Caco-2 (cell line): ENCODE results near the gene SNX32. TPM values are rescaled to one million over a fixed set of nuclear protein-coding genes. Genes with fewer than 3 reads are reported as not detected.

Experiments used
- BruUV-seq: library from RNA; stranded (reverse); fragments of 400-500 nt; replicated peaks from 2 replicates; lab custom pipeline; 2021; lab: Mats Ljungman, UMichigan
- CTCF ChIA-PET: fragments of 300-600 bp; sonication (Branson Sonifier 250); formaldehyde crosslinking; loops from one replicate; lab custom pipeline; 2022; ENCODE audit warnings: antibody characterized with exemption; lab: Charles Lee
- POLR2A ChIA-PET: fragments of 300-600 bp; sonication (Branson Sonifier 250); formaldehyde crosslinking; loops from one replicate; lab custom pipeline; 2022; ENCODE audit warnings: antibody characterized with exemption; lab: Charles Lee
- DNase-seq, 2 experiments: peaks; one replicate each; pipeline versions ENCODE4 v3.0.0 to v3.0.0-alpha.2; 2020 to 2022
- H3K27me3 ChIP-seq: replicated peaks from 2 replicates; pipeline ENCODE4 v1.6.0; 2011; ENCODE audit warnings: low read length; ENCODE audit not compliant: control insufficient read depth, insufficient read depth
- H3K36me3 ChIP-seq: 2 replicates; pipeline ENCODE4 v1.5.1; 2011; ENCODE audit warnings: low read length; ENCODE audit not compliant: control insufficient read depth, insufficient read depth
- H3K4me1 ChIP-seq: fragments of 250-450 bp; sonication (Bioruptor Pico); 2 replicates; pipeline ENCODE4 v1.5.1; 2020; ENCODE audit warnings: mild to moderate bottlenecking
- H3K4me3 ChIP-seq: 2 replicates; pipeline ENCODE4 v1.5.1; 2011; ENCODE audit warnings: low read depth, mild to moderate bottlenecking, control low read depth, low read length
- H3K9me3 ChIP-seq: fragments of 250-450 bp; sonication (Bioruptor Pico); 2 replicates; pipeline ENCODE4 v1.5.1; 2020; ENCODE audit warnings: mild to moderate bottlenecking, moderate library complexity
- H3K27ac Mint-ChIP-seq: one replicate; pipeline ENCODE4 v1.8.0; 2022; ENCODE audit warnings: mixed read lengths; ENCODE audit not compliant: unreplicated experiment
- H3K27me3 Mint-ChIP-seq: one replicate; pipeline ENCODE4 v1.8.0; 2022; ENCODE audit warnings: mixed read lengths; ENCODE audit not compliant: insufficient read depth, unreplicated experiment
- H3K36me3 Mint-ChIP-seq: one replicate; pipeline ENCODE4 v1.8.0; 2022; ENCODE audit warnings: mild to moderate bottlenecking, mixed read lengths; ENCODE audit not compliant: insufficient read depth, unreplicated experiment
- H3K4me1 Mint-ChIP-seq: one replicate; pipeline ENCODE4 v1.8.0; 2022; ENCODE audit warnings: low read depth, mixed read lengths; ENCODE audit not compliant: unreplicated experiment
- H3K4me3 Mint-ChIP-seq: one replicate; pipeline ENCODE4 v1.8.0; 2022; ENCODE audit warnings: mild to moderate bottlenecking, moderate library complexity, mixed read lengths; ENCODE audit not compliant: unreplicated experiment
- H3K9me3 Mint-ChIP-seq: one replicate; pipeline ENCODE4 v1.8.0; 2022; ENCODE audit warnings: mixed read lengths; ENCODE audit not compliant: unreplicated experiment
- CTCF ChIP-seq, 2 experiments: fragments of 200-600 bp in 1 of 2; IDR thresholded peaks; 1 replicate in 1 of 2; 2 replicates in 1 of 2; pipeline versions ENCODE4 v1.5.1 to v1.8.0; 2011 to 2022; ENCODE audit warnings: antibody characterized with exemption in 1 of 2, control low read depth in 1 of 2, inconsistent platforms in 1 of 2, low read depth in 1 of 2, low read length in 1 of 2, mild to moderate bottlenecking in 1 of 2, moderate library complexity in 1 of 2; ENCODE audit not compliant: insufficient read depth in 1 of 2, severe bottlenecking in 1 of 2, unreplicated experiment in 1 of 2
- intact Hi-C: fragments of 100-400 bp; cut with micrococcal nuclease; formaldehyde crosslinking; loops from one replicate; pipeline ENCODE4 v1.10.0; 2022; ENCODE audit not compliant: unreplicated experiment
- total RNA-seq: library from RNA; stranded (reverse); gene quantifications from 2 replicates; pipeline ENCODE4 v1.2.3, GENCODE V29; 2022

Gene SNX32
- total RNA-seq, 1 experiment from 2014 or later, result not detected

DNA sequence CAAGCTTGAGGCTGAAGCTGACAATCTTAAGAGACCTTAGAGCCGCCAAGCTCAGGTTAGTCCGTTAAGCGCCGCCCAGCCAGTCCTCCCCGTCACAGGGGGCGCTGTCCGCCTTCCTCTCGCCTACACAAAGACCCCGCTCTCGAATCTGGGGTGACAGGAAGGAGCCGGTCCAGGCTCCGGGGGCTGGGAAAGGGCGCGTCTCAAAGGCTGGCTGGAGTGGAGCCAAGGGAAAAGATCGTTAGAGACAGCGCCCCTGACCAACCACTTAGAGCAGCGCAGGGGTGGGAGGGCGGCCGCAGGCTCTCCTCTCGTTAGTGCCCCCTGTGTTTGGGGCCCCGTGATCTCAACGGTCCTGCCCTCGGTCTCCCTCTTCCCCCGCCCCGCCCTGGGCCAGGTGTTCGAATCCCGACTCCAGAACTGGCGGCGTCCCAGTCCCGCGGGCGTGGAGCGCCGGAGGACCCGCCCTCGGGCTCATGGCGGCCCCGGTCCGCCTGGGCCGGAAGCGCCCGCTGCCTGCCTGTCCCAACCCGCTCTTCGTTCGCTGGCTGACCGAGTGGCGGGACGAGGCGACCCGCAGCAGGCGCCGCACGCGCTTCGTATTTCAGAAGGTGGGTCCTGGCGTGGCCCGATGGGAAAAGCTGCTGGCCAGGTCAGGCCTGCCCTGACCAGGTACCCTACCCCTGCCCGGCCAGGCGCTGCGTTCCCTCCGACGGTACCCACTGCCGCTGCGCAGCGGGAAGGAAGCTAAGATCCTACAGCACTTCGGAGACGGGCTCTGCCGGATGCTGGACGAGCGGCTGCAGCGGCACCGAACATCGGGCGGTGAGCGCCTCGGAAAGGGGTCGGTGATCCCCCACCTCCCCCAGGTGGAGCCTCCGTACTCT, 26.8 kb downstream of the SNX32 start, which contains the start of gene MUS81:
MUS81 (plus strand) TSS at position 156 of the 887 bp plus-strand sequence; CDS start at position 477, 321 bp downstream.
- peaks cover 4% of the 10 kb centered on the region; the same call in 1 of the 2 replicates for H3K36me3 ChIP-seq
- H3K4me3 Mint-ChIP-seq, result peak within 1 kb of the TSS; percentile 97
- TSS peak; percentile 45 for BruUV-seq
- H3K27me3 Mint-ChIP-seq, result no peaks in the 10 kb centered on the region
- peak; percentile 96 to 97 for DNase-seq
- peak; percentile 85 to 95 for TF ChIP-seq CTCF (IDR thresholded peaks at IDR 0.05; ENCODE audit: insufficient read depth in 1 of 2, low read depth in 1 of 2, low read length in 1 of 2, severe bottlenecking in 1 of 2, unreplicated experiment in 1 of 2)
- intact Hi-C loops, result loop anchor here (1.0 kb wide), 2 partner anchors 28 to 142 kb away; partner anchors contain the start of genes BANF1, EIF1AD and FIBP
- peaks cover 19% of the 10 kb centered on the region for H3K4me1 Mint-ChIP-seq
- peak within 1 kb of the TSS; percentile 95 for H3K27ac Mint-ChIP-seq
- peaks cover 15% of the 10 kb centered on the region for H3K4me1 ChIP-seq
- no peaks in the 10 kb centered on the region for H3K9me3 ChIP-seq
- H3K27me3 ChIP-seq, result no peaks in the 10 kb centered on the region
- ChIA-PET POLR2A (interaction anchor here (0.6 to 3.0 kb wide), 20 partner anchors 8 to 255 kb away, joined by 3 to 43 read pairs (median 6); partner anchors contain the start of genes BANF1, CCDC85B, FIBP and OVOL1), CTCF (interaction anchor here (0.5 to 7.7 kb wide), 40 partner anchors 9 to 555 kb away, joined by 3 to 241 read pairs (median 4); partner anchors contain the start of genes BANF1, CCDC85B, CTSW and EIF1AD)
- peak within 1 kb of the TSS; percentile 87 for H3K4me3 ChIP-seq
- H3K36me3 Mint-ChIP-seq, result peaks cover 79% of the 10 kb centered on the region
- H3K9me3 Mint-ChIP-seq, result no peaks in the 10 kb centered on the region

DNA sequence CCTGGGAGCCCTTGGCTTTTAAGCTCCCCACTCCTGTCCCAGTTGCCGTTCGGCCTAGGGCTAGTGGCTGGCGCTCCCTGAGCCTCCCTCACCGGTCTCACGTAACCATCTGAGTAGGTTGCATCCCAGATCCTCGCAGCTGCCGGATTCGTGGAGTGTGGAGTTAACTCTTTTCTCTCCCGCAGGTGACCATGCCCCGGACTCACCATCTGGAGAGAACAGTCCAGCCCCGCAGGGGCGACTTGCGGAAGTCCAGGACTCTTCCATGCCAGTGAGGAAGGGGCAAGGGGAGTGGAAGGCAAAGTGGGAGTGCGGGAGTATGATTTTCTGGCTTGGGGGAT, 27.4 kb downstream of the SNX32 start:
- Histone ChIP-seq H3K27me3 (no peaks in the 10 kb centered on the region), H3K4me1 (peaks cover 13% of the 10 kb centered on the region), H3K4me3 (peak overlapping the region; percentile 87), H3K36me3 (no peaks in the 10 kb centered on the region), H3K9me3 (no peaks in the 10 kb centered on the region)
- CTCF ChIA-PET, result interaction anchor here (0.6 to 7.7 kb wide), 6 partner anchors 9 to 149 kb away, joined by 3 to 241 read pairs (median 16); partner anchors contain the start of genes CCDC85B, FIBP and KAT5
- Mint-ChIP-seq H3K27me3 (no peaks in the 10 kb centered on the region), H3K36me3 (peaks cover 75% of the 10 kb centered on the region), H3K9me3 (no peaks in the 10 kb centered on the region), H3K4me3 (peak overlapping the region; percentile 97), H3K27ac (peak overlapping the region; percentile 95), H3K4me1 (peaks cover 16% of the 10 kb centered on the region)
- peak in 1 of 2 experiments; percentile 39 for DNase-seq
- POLR2A ChIA-PET, result interaction anchor here (0.6 to 1.3 kb wide), 4 partner anchors 8 to 246 kb away, joined by 3 to 6 read pairs (median 4); partner anchors contain the start of genes FIBP and PCNX3
- no peak for TF ChIP-seq CTCF (IDR thresholded peaks at IDR 0.05; ENCODE audit: insufficient read depth in 1 of 2, low read depth in 1 of 2, low read length in 1 of 2, severe bottlenecking in 1 of 2, unreplicated experiment in 1 of 2)
- intact Hi-C loops, result no loop called here
- no TSS peak for BruUV-seq
